HG02943 (cell line): ENCODE data around the gene NINJ1.

Experiments
- ATAC-seq: cut with Tn5 transposase; IDR thresholded peaks from one replicate; pipeline ENCODE4 v1.9.1; 2021; ENCODE audit warnings: mild to moderate bottlenecking, low read depth, moderate library complexity; ENCODE audit not compliant: unreplicated experiment

Gene NINJ1

GRCh38 chr9:93134015-93134739, at the start of gene NINJ1:
Gene NINJ1, minus strand, starts transcription at chr9:93134251. Its CDS starts 34 bp downstream, at chr9:93134217.
- peak; percentile 62 for ATAC-seq

- no peak for ATAC-seq
These were observed 49.1 kb upstream of the NINJ1 start for GRCh38 chr9:93183131-93183662.

- no peak for ATAC-seq
These were observed 48.5 kb upstream of the NINJ1 start for GRCh38 chr9:93182572-93182971.

- no peak for ATAC-seq
These were observed 47.8 kb upstream of the NINJ1 start for GRCh38 chr9:93181672-93182435.

GRCh38 chr9:93180938-93181337, 46.9 kb upstream of the NINJ1 start:
- ATAC-seq = no peak

- no peak for ATAC-seq
These were observed 45.1 kb upstream of the NINJ1 start for GRCh38 chr9:93178851-93179786.

- no peak for ATAC-seq
These were observed 43.6 kb upstream of the NINJ1 start for GRCh38 chr9:93177676-93178075.

GRCh38 chr9:93174976-93175375, 40.9 kb upstream of the NINJ1 start:
- ATAC-seq = no peak

GRCh38 chr9:93173365-93174051, 39.5 kb upstream of the NINJ1 start:
- no peak for ATAC-seq

- no peak for ATAC-seq
These were observed 38.8 kb upstream of the NINJ1 start for GRCh38 chr9:93172666-93173364.

GRCh38 chr9:93171261-93171990, 37.4 kb upstream of the NINJ1 start:
- no peak for ATAC-seq

GRCh38 chr9:93170571-93170970, 36.5 kb upstream of the NINJ1 start:
- ATAC-seq = no peak

- no peak for ATAC-seq
These were observed 35.4 kb upstream of the NINJ1 start for GRCh38 chr9:93169444-93169843.

GRCh38 chr9:93168581-93168980, 34.5 kb upstream of the NINJ1 start:
- ATAC-seq = no peak

- no peak for ATAC-seq
These were observed 33.8 kb upstream of the NINJ1 start for GRCh38 chr9:93167838-93168237.

GRCh38 chr9:93167185-93167584, 33.1 kb upstream of the NINJ1 start:
- ATAC-seq = no peak

- no peak for ATAC-seq
These were observed 32.6 kb upstream of the NINJ1 start for GRCh38 chr9:93166699-93167098.

GRCh38 chr9:93164085-93164484, 30.0 kb upstream of the NINJ1 start:
- no peak for ATAC-seq
